HG03280 (cell line): ENCODE results near the gene CADM2.

Experiments used
- ATAC-seq: cut with Tn5 transposase; IDR thresholded peaks from one replicate; pipeline ENCODE4 v1.9.1; 2021; ENCODE audit warnings: mild to moderate bottlenecking, moderate library complexity; ENCODE audit not compliant: unreplicated experiment

CADM2 gene

DNA sequence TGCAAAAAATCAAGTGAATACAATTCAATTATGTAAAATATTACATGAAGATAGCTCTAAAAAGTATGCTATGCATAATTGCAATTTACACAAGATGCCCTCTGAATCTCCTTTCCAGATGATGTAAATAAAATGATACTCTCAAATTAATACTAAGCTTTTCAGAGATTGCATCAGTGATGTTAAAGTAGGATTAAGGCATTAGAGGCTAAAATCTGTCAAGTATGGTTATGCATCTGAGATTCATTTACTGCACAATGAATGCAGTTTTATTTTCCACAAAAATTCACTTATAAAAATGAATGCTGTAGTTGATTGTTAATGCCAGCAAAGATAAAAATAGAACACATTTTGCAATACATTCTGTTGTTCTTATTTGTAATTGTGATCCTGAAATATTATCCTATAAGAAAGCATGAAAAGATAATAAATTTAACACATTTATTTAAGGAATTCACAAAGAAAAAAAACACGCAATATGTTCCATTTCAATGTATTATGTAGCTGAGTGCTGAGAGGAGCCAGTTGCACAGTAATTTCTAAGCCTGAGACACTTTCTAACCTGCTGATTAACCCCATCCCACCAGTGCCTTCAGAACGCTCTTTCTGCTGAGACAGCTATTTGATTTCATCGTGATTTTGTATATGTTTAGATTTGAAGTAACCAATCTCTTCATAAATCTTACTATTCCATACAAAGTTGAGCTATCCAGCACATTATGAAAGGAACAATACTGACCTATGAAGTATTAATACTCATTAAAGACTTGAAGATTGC, 224.4 kb downstream of the CADM2 start:
- ATAC-seq: no peak

DNA sequence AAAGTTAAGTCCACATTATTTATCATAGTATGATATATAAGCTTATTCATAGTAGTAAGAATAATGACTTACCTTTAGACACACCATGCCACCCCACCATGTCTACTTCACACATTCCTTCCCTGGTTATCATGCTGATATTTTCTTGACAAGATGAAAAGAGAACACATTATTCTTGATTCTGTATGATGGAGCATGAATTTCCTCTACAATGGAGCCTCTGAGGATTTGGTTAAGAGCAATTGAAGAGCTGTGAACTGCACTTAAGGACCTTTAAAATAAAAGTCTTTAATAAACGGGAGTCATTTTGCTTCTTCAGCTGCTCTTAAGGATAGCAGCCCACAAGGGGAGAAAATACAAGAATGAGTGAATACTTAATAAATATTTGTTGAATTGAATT, 226.7 kb downstream of the CADM2 start:
- ATAC-seq: no peak

DNA sequence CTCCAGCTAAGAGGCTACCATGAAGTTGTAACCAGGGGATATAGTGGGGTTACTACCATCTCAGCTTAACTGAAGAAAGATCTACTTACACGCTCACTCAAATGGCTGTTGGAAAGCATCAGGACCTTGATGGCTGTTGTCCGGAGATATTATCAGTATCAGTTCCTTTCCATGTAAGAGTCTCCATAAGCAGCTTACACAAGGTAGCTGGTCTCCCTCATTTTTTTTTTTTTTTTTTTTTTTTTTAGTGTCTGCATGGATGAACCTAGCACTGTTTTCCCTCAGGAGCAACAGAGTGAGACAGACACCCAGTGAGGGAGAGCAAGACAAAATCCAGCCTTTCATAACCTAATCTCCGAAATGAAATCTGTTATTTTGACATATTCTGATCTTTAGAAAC, 230.9 kb downstream of the CADM2 start:
- no peak for ATAC-seq

DNA sequence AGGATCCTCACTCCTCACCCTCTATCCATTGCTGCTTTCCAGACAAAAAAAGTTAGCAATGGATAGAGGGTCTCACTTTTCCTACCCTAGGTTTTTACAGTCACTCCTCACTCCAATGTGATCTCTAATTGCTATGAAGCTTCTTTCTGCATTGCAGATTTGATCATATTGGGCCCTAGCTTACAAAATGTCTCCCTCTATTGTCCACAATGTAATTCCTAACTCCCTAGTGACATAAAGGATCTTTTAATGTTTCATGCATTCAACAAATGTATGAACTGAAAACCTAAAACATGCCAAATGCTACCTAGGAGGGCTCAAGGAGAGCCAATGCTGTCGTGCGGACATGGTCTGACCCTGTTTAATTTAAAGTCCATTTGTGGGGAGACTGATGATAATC, 234.8 kb downstream of the CADM2 start:
- no peak for ATAC-seq

DNA sequence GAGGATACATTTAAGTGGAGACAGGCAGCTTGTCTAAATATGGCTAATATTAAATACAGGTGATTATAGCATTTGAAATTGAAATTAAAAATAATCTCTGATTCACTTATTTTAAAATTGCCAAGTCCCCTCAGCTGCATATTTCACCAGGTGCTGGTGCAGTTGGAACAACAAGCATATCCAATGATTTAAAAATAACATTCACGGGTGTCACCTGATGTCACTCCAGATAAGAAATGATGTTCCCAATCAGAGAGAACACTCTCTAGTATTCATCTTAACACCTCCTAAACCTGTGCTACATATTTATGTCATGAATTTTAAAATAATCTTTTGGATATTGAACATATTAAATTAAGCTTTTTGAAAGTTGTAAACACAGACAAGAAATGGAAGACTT, 249.9 kb downstream of the CADM2 start:
- ATAC-seq: no peak

DNA sequence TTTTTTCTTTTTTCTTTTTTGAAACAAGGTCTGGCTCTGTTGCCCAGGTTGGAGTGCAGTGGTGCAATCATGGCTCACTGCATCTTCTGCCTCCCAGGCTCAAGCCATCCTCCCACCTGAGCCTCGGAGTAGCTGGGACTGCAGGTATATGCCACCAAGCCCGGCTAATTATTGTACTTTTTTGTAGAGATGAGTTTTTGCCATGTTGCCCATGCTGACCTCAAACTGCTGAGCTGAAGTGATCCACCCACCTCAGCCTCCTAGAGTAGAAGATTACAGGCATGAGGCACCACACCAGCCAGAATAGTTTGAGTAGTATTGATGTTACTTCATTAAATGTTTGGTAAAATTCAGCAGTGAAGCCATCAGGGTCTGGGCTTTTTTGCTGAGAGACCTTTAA, 251.8 kb downstream of the CADM2 start:
- no peak for ATAC-seq

DNA sequence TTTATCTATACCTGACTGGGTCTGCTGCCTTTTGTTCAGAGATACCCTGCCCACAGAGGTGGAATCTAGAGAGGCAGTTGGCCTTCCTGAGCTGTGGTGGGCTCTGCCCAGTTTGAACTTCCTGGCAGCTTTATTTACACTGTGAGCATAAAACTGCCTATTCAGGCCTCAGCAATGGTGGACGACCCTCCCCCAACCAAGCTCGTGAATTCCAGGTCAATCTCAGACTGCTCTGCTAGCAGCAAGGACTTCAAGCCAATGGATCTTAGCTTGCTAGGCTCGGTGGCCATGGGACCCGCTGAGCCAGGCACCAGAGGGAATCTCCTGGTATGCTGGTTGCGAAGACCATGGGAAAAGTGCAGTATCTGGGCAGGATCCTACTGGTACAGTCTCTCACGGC, 270.2 kb downstream of the CADM2 start:
- ATAC-seq: no peak

DNA sequence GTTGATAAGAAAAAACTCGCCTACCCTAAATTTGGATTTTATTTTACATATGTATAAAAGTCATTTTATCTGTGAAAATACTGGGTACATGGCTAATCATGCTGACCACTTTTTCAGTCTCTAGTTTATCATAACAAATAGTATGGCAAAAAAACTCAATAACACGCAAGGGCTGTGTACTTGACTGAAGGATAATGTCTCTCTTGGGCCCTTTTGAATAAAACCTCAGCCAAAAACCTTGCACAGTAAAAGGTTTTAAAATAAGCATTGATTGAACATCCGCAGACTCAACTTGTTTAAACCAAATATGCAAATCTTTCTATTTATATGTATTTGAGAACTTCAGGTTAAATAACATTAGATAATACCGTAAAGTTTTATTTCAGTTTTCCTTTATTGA, 285.3 kb downstream of the CADM2 start:
- no peak for ATAC-seq

DNA sequence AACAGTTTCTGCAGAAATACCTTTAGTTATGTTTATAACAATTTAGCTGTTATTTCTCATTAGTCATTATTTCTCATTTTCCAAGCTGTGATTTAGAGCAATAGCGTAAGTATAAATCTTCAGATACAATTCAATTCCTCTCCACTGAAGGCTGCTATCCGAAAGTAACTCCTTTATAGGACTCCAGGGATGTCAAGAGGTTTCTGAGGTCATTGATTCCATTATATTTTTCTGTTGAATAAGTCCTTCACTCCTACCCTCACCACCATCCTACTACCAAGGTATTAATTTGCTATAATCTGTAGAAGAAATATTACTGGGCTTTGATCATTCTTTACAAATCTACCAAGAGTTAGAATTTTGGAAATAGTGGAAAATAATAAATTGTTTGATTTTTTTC, 285.7 kb downstream of the CADM2 start:
- ATAC-seq: no peak

DNA sequence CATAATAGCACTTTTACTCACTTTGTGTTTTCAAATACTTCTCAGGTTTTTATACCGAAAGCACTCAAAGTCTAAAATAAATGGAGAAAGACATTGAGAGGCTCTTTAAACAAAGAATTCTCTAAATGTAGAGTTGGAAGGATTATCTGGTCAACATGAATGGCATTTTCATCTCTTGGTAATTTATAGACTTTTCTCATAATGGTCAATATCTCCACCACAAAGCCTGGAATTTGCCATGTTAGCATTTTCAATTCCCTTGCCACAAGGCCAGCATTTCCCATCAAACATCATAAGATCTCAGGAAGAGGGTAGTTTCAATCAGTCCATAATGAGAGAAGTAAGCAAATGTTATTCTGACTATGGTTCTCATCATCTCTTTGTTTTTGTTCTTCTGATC, 293.0 kb downstream of the CADM2 start:
- no peak for ATAC-seq

DNA sequence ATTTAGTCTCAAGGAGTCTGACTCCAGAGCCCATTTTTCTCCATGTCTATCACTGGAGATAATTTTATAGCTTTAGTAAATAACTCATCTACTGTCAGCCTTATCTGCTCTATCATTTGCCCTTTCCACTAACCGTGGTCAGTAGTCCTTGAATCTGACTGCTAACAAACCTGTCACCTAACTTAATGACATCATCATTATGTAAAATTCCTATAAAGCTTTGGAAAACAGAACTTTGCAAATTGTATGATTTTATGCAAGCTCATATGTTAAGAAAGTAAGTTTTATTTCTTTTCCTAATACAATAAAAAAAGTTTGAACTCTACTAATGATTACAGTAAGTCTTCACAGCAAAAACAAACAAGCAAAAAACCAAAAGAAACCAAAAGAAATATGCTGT, 293.9 kb downstream of the CADM2 start:
- ATAC-seq: no peak

DNA sequence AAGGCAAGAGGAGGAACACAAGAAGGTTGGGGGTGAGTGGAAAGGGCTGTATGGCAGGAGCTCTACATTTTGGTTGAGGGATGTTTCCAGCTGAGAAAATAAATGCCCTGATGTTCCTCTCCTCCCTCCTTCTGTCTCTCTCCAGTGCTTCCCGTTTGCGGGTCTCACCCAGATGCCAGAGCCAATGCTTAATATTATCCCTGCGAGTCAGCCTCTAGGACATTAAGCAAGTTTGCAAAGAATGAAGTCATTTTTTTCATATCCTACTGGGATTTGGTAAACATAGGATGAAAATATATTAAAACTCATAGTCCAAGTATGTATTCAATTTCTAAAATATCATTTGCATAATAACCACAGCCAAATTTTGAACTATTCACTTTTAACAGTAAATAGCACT, 295.9 kb downstream of the CADM2 start:
- no peak for ATAC-seq

DNA sequence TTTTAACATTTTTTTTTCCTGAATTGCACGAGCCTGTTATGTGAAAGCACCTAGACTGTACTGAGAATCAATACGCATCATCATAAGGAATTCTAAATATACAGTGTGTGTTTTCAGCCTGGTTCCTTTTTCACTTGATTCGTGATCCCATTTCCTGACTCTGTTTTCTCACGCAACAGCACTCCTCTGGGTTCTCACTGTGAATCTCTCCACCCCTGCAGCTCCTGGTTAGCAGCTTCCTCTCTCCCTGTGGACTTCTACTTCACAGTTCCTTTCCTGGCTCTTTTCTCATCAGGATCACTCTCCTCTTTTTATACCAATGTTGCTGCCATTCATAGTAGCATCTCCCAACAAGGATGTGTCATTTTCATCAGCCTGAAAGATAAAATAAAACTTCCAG, 297.2 kb downstream of the CADM2 start:
- no peak for ATAC-seq

DNA sequence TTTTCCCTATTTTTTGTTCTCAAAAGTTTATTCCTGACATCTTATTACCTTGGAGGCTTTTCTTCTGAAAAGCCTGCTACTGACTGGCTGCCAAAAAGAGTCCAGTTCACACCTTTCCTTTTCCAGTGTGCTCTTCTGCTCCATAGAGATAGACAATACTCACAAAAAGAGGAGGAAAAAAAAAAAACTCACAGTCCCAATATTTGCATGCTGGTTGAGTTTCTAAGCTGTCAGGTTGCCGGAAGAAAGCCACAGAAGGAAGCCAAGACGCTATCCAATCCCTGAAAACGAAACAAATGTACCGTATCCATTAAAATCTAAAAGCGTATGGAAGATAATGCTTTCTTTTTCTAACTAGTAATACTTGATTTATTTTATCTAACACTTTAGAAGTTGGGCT, 299.5 kb downstream of the CADM2 start:
- no peak for ATAC-seq

DNA sequence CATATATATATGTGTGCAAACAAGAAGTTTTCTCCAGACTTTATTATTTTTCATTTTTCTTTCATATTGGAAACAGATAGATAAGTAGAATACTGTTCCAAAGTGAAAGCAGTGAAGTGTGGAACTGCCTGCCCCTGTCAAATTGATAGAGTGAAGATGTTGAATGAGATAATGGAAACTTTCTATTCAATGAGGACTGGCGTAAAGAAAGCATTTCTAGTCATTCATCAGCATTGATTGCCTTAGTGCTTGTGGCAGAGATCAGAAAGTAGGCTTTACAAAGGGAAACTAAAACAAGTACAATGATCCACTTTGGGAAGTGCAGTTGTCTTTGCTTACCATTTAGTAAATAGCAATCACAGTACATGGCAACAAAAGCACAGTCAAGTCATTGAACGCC, 300.0 kb downstream of the CADM2 start:
- no peak for ATAC-seq

DNA sequence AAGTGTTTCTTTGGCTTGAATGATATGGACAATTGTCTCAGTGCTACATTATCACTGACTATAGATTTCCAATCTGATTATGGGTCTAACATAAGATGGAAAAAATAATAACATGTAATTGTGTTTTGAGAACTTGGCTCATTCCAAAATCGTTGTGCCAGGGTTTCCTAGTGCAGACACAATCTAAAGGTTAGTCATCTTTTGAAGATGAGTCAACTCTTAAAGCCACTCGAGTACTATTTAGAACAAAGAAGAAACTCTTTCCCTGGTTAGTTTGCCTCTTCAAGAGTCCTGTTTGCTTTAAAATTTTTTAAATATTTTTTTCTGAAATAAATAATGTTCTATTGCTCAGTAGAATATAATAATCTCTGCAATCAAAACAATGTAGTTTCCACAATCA, 301.0 kb downstream of the CADM2 start:
- no peak for ATAC-seq

DNA sequence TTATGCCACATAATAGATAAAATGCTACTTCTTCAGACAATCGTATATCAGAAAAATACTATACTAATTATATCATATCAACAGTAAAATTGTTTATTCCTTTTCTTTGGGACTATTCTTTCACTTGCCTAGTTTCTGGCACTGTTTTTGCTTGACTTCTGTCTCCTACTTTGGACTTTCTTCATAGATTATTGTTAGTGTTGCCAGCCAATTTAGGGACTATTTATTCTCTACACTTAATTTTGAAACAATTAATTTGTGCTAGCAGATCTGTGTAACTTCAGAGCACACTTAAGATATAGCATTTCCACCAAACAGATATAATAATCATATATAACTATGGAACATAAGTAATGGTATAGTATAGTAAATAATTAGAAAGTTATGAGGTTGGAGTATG, 305.6 kb downstream of the CADM2 start:
- no peak for ATAC-seq

DNA sequence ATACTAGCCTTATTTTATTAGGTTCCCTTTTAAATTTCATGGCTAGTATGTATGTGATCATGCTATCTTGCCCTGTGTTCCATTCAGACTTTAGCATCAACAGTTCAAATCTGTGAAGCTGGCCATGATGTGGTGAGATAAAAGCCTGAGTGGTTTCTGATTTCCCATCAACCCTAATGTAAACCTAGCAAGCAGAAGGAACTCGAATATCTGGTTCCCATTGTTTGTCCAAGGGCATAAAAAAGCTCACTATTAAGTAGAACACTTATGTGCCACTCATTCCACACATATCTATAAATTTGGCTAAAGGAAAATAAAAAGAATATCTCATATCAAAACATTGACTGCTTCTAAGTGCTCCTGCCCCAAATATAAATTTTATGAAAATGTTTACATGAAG, 311.7 kb downstream of the CADM2 start:
- ATAC-seq: no peak

DNA sequence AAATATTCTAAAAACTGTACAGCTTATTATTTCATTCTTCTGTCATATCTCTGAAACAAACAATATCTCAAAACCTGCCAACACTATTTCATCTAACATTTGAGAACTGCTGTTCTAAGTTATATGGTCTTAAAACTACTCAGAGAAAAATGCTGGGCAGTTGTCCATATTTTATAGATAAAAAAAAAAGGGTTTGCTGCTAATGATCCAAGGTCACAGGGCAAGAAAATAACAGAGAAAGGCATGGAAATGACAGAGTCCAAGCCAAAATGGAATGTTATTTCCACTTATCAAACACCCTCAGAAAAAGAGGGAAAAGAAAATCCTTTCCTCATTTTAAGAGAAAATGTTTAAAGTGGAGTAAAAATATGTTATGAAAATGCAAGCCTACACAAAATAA, 313.1 kb downstream of the CADM2 start:
- ATAC-seq: no peak

DNA sequence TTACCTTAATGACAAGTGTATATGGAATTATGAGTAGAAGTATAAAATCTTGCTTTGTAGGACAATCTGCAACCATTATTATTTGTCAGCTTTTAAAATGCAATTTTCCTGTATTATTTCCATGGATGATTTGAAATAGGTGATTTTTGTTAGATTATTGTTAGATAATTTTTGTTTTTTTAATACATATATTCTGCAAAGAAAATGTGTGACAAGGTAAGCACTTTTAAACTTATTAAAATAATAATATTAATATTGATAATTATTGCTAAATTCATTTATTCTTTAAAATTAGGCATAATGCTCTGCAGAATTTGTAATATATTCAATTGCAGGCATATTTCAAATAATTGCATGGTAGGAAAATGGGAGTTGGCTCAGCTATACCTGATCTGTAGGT, 329.5 kb downstream of the CADM2 start:
- ATAC-seq: no peak

DNA sequence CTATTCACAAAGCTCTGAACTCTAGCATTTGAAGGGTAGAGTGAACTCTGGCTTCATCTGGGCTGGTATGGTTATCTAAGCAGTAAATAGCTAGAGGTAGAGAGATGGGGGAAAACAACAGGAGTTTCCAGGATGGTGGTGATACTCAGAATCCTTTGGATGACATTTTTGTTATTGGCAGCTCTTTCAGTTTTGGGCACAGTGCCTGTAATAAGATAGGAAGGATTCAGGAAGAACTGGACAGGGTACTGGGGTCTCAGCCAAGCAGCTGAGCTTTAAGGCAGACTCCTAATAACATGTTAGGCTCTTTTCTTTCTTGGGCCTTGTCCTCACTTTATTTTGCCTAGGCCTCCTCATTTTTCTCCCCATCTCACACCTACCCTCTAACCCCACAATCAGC, 338.5 kb downstream of the CADM2 start:
- no peak for ATAC-seq

DNA sequence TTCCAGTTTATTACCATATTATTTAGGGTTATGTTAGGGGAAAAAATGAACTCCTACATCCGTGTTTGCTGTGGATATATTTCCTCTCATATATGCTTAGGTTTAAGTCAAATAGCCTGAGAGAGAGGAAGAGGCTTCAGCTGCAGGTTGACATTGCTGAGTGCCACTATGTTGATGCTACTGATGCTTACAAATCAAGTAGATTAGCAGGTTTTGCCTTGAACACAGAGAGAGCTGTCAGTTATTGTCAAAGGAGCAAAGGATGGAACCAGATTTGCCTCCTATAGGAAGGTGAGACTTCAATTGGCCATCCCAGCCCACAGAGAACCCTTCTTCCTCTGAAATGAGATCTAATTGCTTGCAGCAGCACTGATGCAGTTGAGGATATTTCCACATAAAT, 339.2 kb downstream of the CADM2 start:
- no peak for ATAC-seq

DNA sequence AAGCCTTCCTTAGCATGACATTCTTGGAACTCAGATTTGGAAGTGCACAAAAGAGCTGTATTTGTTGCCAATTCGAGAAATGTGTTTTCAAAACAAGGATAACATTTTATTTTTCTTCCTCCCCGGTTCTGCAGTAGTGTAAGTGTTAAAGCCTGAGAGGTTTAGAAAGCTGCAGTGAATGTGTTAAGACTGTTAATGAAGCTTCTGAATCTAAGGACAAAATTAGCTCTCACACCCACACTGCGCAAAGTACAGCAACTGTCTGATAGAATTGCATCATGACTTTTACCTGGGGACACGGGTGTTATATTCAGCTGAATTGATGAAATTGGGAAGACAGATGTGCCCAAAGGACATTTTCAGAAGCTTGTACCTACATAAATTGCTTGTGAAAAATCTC, 344.4 kb downstream of the CADM2 start:
- ATAC-seq: no peak
